Measurements from ENCODE around the gene HIGD2B.
A peak's percentile ranks its signal among the peaks of the same experiment; 100 is the strongest.
"Not testable (repeated sequence)": the region's sequence is repeated elsewhere in the genome, so short reads cannot be mapped to it uniquely, and the experiment has no call there.

Gene HIGD2B

GRCh38 chr15:72676838-72677237, 9.1 kb downstream of the HIGD2B start:
- DNase-seq (ENCODE audit: low read depth) = no peak

GRCh38 chr15:72671525-72671924, 14.5 kb downstream of the HIGD2B start:
- DNase-seq (ENCODE audit: low read depth) = no peak

GRCh38 chr15:72670656-72671352, 15.2 kb downstream of the HIGD2B start:
- DNase-seq (ENCODE audit: low read depth) = peak; percentile 72

GRCh38 chr15:72669803-72670202, 16.2 kb downstream of the HIGD2B start:
- DNase-seq (ENCODE audit: low read depth) = not testable (repeated sequence)

GRCh38 chr15:72665706-72666105, 20.3 kb downstream of the HIGD2B start:
- not testable (repeated sequence) for DNase-seq (ENCODE audit: low read depth)

GRCh38 chr15:72663931-72664330, 22.1 kb downstream of the HIGD2B start:
- not testable (repeated sequence) for DNase-seq (ENCODE audit: low read depth)

GRCh38 chr15:72661081-72661480, 24.9 kb downstream of the HIGD2B start:
- not testable (repeated sequence) for DNase-seq (ENCODE audit: low read depth)

GRCh38 chr15:72656014-72656413, 30.0 kb downstream of the HIGD2B start:
- DNase-seq (ENCODE audit: low read depth) = not testable (repeated sequence)

GRCh38 chr15:72654397-72654796, 31.6 kb downstream of the HIGD2B start, which contains the start of gene GOLGA6B:
TSS of gene GOLGA6B (plus strand) at chr15:72654697. CDS start at chr15:72654738, 41 bp downstream.
- not testable (repeated sequence) for DNase-seq (ENCODE audit: low read depth)

GRCh38 chr15:72648631-72649253, 37.2 kb downstream of the HIGD2B start:
- DNase-seq (ENCODE audit: low read depth) = not testable (repeated sequence)

GRCh38 chr15:72642271-72642670, 43.7 kb downstream of the HIGD2B start:
- not testable (repeated sequence) for DNase-seq (ENCODE audit: low read depth)

- DNase-seq (ENCODE audit: low read depth) = not testable (repeated sequence)
Observed at GRCh38 chr15:72639759-72640483, 46.1 kb downstream of the HIGD2B start.

GRCh38 chr15:72636519-72637282, 49.3 kb downstream of the HIGD2B start:
- peak; percentile 88 for DNase-seq (ENCODE audit: low read depth)

- not testable (repeated sequence) for DNase-seq (ENCODE audit: low read depth)
Observed at GRCh38 chr15:72629068-72629570, 56.9 kb downstream of the HIGD2B start.

- not testable (repeated sequence) for DNase-seq (ENCODE audit: low read depth)
Observed at GRCh38 chr15:72628249-72629067, 57.5 kb downstream of the HIGD2B start.

- DNase-seq (ENCODE audit: low read depth) = peak; percentile 23
Observed at GRCh38 chr15:72626153-72626552, 59.8 kb downstream of the HIGD2B start.
